Stimulated activated CD4-positive, alpha-beta T cell treated with anti-CD3 and anti-CD28 coated beads, Interleukin-4, amount 100 ng/mL, for 24 hours (primary cell): Measurements from ENCODE around the gene ENTPD3.
"Not testable (repeated sequence)": the region's sequence is repeated elsewhere in the genome, so short reads cannot be mapped to it uniquely, and the experiment has no call there.

ENCODE experiments used
- DNase-seq: peaks from one replicate; pipeline ENCODE4 v3.0.0-alpha.2; 2020

The ENTPD3 gene

GRCh38 chr3:40407007-40407406, 20.0 kb downstream of the ENTPD3 start:
- DNase-seq, result no peak

GRCh38 chr3:40407611-40408010, 20.6 kb downstream of the ENTPD3 start:
- DNase-seq, result no peak

GRCh38 chr3:40414270-40414669, 27.3 kb downstream of the ENTPD3 start:
- DNase-seq, result no peak

GRCh38 chr3:40417845-40418543, 31.0 kb downstream of the ENTPD3 start:
- DNase-seq, result no peak

- no peak for DNase-seq
Measured at GRCh38 chr3:40422861-40423260, 35.9 kb downstream of the ENTPD3 start.

GRCh38 chr3:40427045-40427669, 40.2 kb downstream of the ENTPD3 start:
- DNase-seq, result no peak

- DNase-seq, result no peak
Measured at GRCh38 chr3:40432793-40433192, 45.8 kb downstream of the ENTPD3 start.

- no peak for DNase-seq
Measured at GRCh38 chr3:40437889-40438288, 50.9 kb downstream of the ENTPD3 start.

GRCh38 chr3:40445062-40445461, 58.1 kb downstream of the ENTPD3 start:
- DNase-seq, result no peak

- DNase-seq, result no peak
Measured at GRCh38 chr3:40445880-40446279, 58.9 kb downstream of the ENTPD3 start.

GRCh38 chr3:40450438-40450837, 63.5 kb downstream of the ENTPD3 start:
- no peak for DNase-seq

- no peak for DNase-seq
Measured at GRCh38 chr3:40451551-40451950, 64.6 kb downstream of the ENTPD3 start.

- DNase-seq, result no peak
Measured at GRCh38 chr3:40452057-40452456, 65.1 kb downstream of the ENTPD3 start.

GRCh38 chr3:40452562-40452875, 65.5 kb downstream of the ENTPD3 start:
- no peak for DNase-seq

GRCh38 chr3:40452876-40453730, 66.1 kb downstream of the ENTPD3 start:
- peak; percentile 97 for DNase-seq

- no peak for DNase-seq
Measured at GRCh38 chr3:40453933-40454332, 66.9 kb downstream of the ENTPD3 start.

- no peak for DNase-seq
Measured at GRCh38 chr3:40455328-40455727, 68.3 kb downstream of the ENTPD3 start.

- no peak for DNase-seq
Measured at GRCh38 chr3:40456279-40456939, 69.4 kb downstream of the ENTPD3 start.

- peak; percentile 97 for DNase-seq
Measured at GRCh38 chr3:40456940-40457823, 70.2 kb downstream of the ENTPD3 start, which contains the start of gene RPL14. Gene RPL14 (plus strand): TSS chr3:40457339. CDS start chr3:40457472, 133 bp downstream.

GRCh38 chr3:40458473-40458872, 71.5 kb downstream of the ENTPD3 start:
- DNase-seq, result no peak

- DNase-seq, result not testable (repeated sequence)
Measured at GRCh38 chr3:40460481-40460880, 73.5 kb downstream of the ENTPD3 start.

GRCh38 chr3:40461161-40461560, 74.2 kb downstream of the ENTPD3 start:
- DNase-seq, result no peak
